Nucleus accumbens (tissue), 56 donors: ENCODE measurements around the gene LIMCH1.
"Not testable (repeated sequence)": the region's sequence is repeated elsewhere in the genome, so short reads cannot be mapped to it uniquely, and the experiment has no call there.

Source experiments
- DNase-seq, 56 donors: peaks; one replicate each; lab custom pipeline; 2025; lab: John Stamatoyannopoulos, UW

The LIMCH1 gene, protein sequence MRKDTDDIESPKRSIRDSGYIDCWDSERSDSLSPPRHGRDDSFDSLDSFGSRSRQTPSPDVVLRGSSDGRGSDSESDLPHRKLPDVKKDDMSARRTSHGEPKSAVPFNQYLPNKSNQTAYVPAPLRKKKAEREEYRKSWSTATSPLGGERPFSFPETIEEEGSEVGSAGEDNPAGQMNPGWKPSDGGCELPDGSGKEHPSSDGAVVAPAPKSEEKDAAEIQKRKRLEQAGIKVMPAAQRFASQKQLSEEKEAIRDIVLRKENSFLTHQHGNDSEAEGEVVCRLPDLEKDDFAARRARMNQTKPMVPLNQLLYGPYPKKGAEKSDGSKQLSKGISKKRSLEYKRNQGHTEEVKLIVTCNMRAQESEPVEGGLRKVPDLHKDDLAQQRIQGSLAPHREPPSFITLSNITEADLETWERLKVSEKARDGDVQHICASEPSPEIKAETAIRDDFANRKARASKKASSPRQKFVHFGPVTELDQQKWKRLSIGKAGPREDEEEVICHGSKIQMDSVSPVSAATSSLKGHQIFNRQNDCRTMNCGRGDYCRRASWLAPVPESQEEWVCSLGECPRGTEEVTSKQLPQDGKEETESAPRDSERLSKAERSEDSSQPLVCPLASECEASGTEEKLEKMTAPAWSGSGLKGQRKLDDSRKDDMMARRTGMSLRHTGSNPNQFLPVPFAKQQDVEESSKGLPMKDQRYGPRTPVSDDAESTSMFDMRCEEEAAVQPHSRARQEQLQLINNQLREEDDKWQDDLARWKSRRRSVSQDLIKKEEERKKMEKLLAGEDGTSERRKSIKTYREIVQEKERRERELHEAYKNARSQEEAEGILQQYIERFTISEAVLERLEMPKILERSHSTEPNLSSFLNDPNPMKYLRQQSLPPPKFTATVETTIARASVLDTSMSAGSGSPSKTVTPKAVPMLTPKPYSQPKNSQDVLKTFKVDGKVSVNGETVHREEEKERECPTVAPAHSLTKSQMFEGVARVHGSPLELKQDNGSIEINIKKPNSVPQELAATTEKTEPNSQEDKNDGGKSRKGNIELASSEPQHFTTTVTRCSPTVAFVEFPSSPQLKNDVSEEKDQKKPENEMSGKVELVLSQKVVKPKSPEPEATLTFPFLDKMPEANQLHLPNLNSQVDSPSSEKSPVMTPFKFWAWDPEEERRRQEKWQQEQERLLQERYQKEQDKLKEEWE (N-terminal part only)

GRCh38 chr4:41538017-41538733 is at the start of gene LIMCH1:
Gene LIMCH1 (plus strand): TSS chr4:41538157. CDS start chr4:41605996, 67,839 bp downstream.
- DNase-seq = peak in 2 of 56 donors; percentile 10 to 14

DNA sequence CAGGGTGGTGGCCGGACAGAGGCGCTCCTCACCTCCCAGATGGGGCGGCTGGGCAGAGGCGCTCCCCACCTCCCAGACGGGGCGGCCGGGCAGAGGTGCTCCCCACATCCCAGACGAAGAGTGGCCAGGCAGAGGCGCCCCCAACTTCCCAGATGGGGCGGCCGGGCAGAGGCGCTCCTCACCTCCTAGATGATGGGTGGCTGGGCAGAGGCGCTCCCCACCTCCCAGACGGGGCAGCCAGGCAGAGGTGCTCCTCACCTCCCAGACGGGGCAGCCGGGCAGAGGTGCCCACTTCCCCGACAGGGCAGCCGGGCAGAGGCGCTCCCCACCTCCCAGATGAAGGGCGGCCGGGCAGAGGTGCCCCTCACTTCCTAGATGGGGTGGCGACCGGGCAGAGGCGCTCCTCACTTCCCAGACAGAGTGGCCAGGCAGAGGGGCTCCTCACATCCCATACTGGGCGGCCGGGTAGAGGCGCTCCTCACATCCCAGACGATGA is 46.8 kb upstream of the LIMCH1 start:
- not testable (repeated sequence) for DNase-seq

GRCh38 chr4:41496977-41497376 is 41.0 kb upstream of the LIMCH1 start:
- DNase-seq = no peak

GRCh38 chr4:41498177-41498576 is 39.8 kb upstream of the LIMCH1 start:
- DNase-seq = no peak

- DNase-seq = no peak
Observed at GRCh38 chr4:41504167-41504818, 33.7 kb upstream of the LIMCH1 start.

GRCh38 chr4:41505161-41505661 is 32.7 kb upstream of the LIMCH1 start:
- DNase-seq = peak in 35 of 56 donors; percentile 2 to 73 (median 27)

- no peak for DNase-seq
Observed at GRCh38 chr4:41506130-41506529, 31.8 kb upstream of the LIMCH1 start.

- no peak for DNase-seq
Observed at GRCh38 chr4:41507291-41507947, 30.5 kb upstream of the LIMCH1 start.

DNA sequence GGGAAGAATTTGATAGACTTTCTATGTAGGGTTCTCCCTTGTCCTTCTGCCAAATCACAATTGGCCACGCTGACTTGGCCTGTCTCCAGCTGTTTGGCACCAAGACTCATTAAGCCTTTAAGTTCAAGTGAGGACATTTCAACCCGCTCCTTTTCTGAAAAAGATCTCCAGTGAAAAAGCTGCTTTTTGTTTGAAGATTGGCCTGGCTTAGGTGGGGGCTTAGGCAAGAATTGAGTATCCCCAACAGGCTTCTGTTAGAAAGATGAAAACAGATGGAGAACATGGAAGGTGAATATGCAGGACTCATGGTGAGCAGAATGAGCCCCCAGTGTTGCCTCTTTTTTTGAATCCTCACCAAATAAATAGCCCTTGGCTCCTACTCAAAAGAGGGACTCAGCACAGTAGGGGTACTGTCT is 28.5 kb upstream of the LIMCH1 start:
- peak in 21 of 56 donors; percentile 7 to 62 (median 22) for DNase-seq

- DNase-seq = no peak
Observed at GRCh38 chr4:41510179-41510578, 27.8 kb upstream of the LIMCH1 start.

- no peak for DNase-seq
Observed at GRCh38 chr4:41512136-41512535, 25.8 kb upstream of the LIMCH1 start.

DNA sequence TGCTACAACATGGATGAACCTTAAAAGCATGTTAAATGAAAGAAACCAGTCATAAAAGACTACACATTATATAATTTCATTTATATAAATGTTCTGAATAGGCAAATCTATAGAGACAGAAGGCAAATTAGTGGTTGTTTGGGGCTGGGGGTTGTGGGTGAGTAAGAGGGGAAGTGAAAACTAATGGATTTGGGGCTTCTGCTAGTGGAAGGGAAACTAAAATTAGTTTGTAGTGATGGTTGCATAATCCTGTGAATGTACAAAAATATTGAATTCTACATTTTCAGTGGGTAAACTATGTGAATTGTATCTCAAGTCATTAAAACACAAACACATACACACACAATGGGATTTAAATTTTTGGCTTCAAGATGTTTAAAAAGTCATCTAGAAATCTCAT is 25.4 kb upstream of the LIMCH1 start:
- no peak for DNase-seq

GRCh38 chr4:41514169-41514568 is 23.8 kb upstream of the LIMCH1 start:
- DNase-seq = no peak

- DNase-seq = no peak
Observed at GRCh38 chr4:41514766-41515481, 23.0 kb upstream of the LIMCH1 start.

GRCh38 chr4:41517121-41517520 is 20.8 kb upstream of the LIMCH1 start:
- DNase-seq = no peak

GRCh38 chr4:41517747-41518146 is 20.2 kb upstream of the LIMCH1 start:
- DNase-seq = no peak

- DNase-seq = no peak
Observed at GRCh38 chr4:41524425-41524824, 13.5 kb upstream of the LIMCH1 start.

- DNase-seq = peak in 4 of 56 donors; percentile 8 to 21 (median 14)
Observed at GRCh38 chr4:41525129-41525528, 12.8 kb upstream of the LIMCH1 start.
